Right lobe of liver (tissue), 4 donors: ENCODE measurements around the gene HEXD.

Experiments used
- CTCF ChIP-seq, 4 donors: fragments of 200-600 bp in 3 of 4; fragments of 450-650 bp in 1 of 4; IDR thresholded peaks; one replicate each; pipeline versions ENCODE4 v1.5.1 to v1.8.0; 2016 to 2022; ENCODE audit warnings: antibody characterized with exemption in 4 of 4, mild to moderate bottlenecking in 2 of 4
- POLR2A ChIP-seq: fragments of 450-650 bp; IDR thresholded peaks from one replicate; pipeline ENCODE4 v1.6.1; 2017; ENCODE audit warnings: antibody characterized with exemption, mild to moderate bottlenecking
- donor health status: DM: no; HTN: no; CAD: no.
- donor health status: DM: no; HTN: no; CAD: no.
- donor health status: DM: no; HTN: yes; CAD: no.

GRCh38 chr17:82391496-82392066, 26.6 kb upstream of the HEXD start:
- TF ChIP-seq CTCF (IDR thresholded peaks at IDR 0.05): no peak
- TF ChIP-seq POLR2A: no peak
